ENCODE results near the gene BEND7. TPM values are rescaled to one million over a fixed set of nuclear protein-coding genes. Genes with fewer than 3 reads are reported as not detected.

The BEND7 gene
- total and polyA plus RNA-seq, 8 donors = 12.8 to 21.3 (median 19.6) TPM

- Histone ChIP-seq H3K4me3 (no peak overlapping the region), H3K4me1 (no peaks in the 10 kb centered on the region), H3K27me3 (no peaks in the 10 kb centered on the region), H3K9me3 (no peaks in the 10 kb centered on the region), H3K27ac (no peak overlapping the region), H3K36me3 (no peaks in the 10 kb centered on the region)
- no peak for TF ChIP-seq CTCF (IDR thresholded peaks at IDR 0.05)
- intact Hi-C loops (cut with DNase I) = no loop called here
- ATAC-seq (no peak), DNase-seq (no peak)
These were observed 103.4 kb downstream of the BEND7 start for GRCh38 chr10:13425397-13425796.

GRCh38 chr10:13422800-13423199 is 106.0 kb downstream of the BEND7 start:
- H3K36me3 ChIP-seq = no peaks in the 10 kb centered on the region
- H3K27me3 ChIP-seq = no peaks in the 10 kb centered on the region
- intact Hi-C loops (cut with DNase I) = no loop called here
- TF ChIP-seq CTCF (IDR thresholded peaks at IDR 0.05) = no peak
- H3K27ac ChIP-seq = no peak overlapping the region
- no peak for ATAC-seq
- no peak overlapping the region for H3K4me3 ChIP-seq
- no peaks in the 10 kb centered on the region for H3K4me1 ChIP-seq
- no peaks in the 10 kb centered on the region for H3K9me3 ChIP-seq
- no peak for DNase-seq

GRCh38 chr10:13421382-13421917 is 107.4 kb downstream of the BEND7 start:
- TF ChIP-seq CTCF (IDR thresholded peaks at IDR 0.05) = no peak
- H3K9me3 ChIP-seq = no peaks in the 10 kb centered on the region
- intact Hi-C loops (cut with DNase I) = no loop called here

GRCh38 chr10:13420532-13421307 is 108.1 kb downstream of the BEND7 start:
- H3K9me3 ChIP-seq = no peaks in the 10 kb centered on the region
- intact Hi-C loops (cut with DNase I) = no loop called here
- no peaks in the 10 kb centered on the region for H3K27me3 ChIP-seq
- H3K4me3 ChIP-seq = no peak overlapping the region
- TF ChIP-seq CTCF (IDR thresholded peaks at IDR 0.05) = no peak
- H3K27ac ChIP-seq = no peak overlapping the region
- ATAC-seq = no peak
- DNase-seq = no peak
- no peaks in the 10 kb centered on the region for H3K4me1 ChIP-seq
- H3K36me3 ChIP-seq = no peaks in the 10 kb centered on the region

More at GRCh38 chr10:13421382-13421917, 107.4 kb downstream of the BEND7 start:
- Histone ChIP-seq H3K27me3 (no peaks in the 10 kb centered on the region), H3K4me3 (no peak overlapping the region), H3K27ac (no peak overlapping the region), H3K4me1 (no peaks in the 10 kb centered on the region), H3K36me3 (no peaks in the 10 kb centered on the region)
- DNase-seq (no peak), ATAC-seq (no peak)

GRCh38 chr10:13417459-13418126 is 111.2 kb downstream of the BEND7 start:
- Histone ChIP-seq H3K9me3 (peaks cover 0 to 13% of the 10 kb centered on the region in 2 donors), H3K36me3 (no peaks in the 10 kb centered on the region), H3K27me3 (no peaks in the 10 kb centered on the region), H3K4me3 (no peak overlapping the region), H3K27ac (no peak overlapping the region), H3K4me1 (no peaks in the 10 kb centered on the region)
- DNase-seq (no peak), ATAC-seq (no peak)
- intact Hi-C loops (cut with DNase I) = no loop called here
- no peak for TF ChIP-seq CTCF (IDR thresholded peaks at IDR 0.05)
